ENCODE results near the gene MARCKSL1. TPM values are rescaled to one million over a fixed set of nuclear protein-coding genes. Genes with fewer than 3 reads are reported as not detected.
A peak's percentile ranks its signal among the peaks of the same experiment; 100 is the strongest.

MARCKSL1 gene
- total RNA-seq, 2 donors from 2014 or later = 12.9 to 34.5 TPM

DNA sequence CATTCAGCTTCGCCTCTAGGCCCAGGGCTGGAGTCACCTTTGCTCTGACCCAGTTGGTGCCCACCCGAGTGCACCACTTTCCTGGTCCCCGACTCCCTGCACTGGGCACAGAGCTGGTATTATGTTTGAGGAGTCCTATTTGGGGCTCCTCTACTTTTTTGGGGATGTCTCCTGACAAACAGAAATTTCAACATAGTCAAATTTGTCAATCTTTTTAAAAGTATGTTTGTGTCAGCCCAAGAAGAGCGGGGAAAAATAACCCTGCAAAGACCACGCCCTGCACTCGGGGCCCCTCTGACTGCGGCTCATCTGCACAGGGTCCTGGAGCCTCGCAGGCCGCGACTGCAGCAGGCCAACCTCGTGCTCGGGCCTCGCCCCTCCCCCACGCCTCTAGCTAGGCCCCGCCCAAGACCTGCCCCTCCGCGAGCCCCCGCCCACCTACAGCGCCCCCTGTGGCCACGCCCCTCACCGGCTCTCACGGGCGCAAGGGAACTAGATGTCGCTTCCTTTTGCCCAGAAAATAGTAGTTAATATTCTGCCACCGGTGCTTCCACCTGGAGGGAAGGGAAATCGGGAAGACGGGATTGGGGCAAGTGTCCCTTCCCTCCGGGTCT is 14.9 kb upstream of the MARCKSL1 start:
- Histone ChIP-seq H3K36me3 (replicated peaks in 1 of 2; ENCODE audit: insufficient read depth in 1 of 2, low read depth in 2 of 2) (no peaks in the 10 kb centered on the region), H3K27ac (peak overlapping the region; percentile 77 to 97 (median 93)), H3K4me1 (peaks cover 40% of the 10 kb centered on the region), H3K9me3 (no peaks in the 10 kb centered on the region), H3K27me3 (no peaks in the 10 kb centered on the region), H3K4me3 (peak overlapping the region; percentile 14 to 63)
- DNase-seq (peak in 1 of 4 donors; percentile 82), ATAC-seq (peak; percentile 62)
- intact Hi-C loops (cut with DNase I) = no loop called here
- TF ChIP-seq, protein P1, sequence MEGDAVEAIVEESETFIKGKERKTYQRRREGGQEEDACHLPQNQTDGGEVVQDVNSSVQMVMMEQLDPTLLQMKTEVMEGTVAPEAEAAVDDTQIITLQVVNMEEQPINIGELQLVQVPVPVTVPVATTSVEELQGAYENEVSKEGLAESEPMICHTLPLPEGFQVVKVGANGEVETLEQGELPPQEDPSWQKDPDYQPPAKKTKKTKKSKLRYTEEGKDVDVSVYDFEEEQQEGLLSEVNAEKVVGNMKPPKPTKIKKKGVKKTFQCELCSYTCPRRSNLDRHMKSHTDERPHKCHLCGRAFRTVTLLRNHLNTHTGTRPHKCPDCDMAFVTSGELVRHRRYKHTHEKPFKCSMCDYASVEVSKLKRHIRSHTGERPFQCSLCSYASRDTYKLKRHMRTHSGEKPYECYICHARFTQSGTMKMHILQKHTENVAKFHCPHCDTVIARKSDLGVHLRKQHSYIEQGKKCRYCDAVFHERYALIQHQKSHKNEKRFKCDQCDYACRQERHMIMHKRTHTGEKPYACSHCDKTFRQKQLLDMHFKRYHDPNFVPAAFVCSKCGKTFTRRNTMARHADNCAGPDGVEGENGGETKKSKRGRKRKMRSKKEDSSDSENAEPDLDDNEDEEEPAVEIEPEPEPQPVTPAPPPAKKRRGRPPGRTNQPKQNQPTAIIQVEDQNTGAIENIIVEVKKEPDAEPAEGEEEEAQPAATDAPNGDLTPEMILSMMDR (IDR thresholded peaks at IDR 0.05) = peak; percentile 53 to 82 (median 78)
- TF ChIP-seq POLR2A (IDR thresholded peaks at IDR 0.05) = no peak
- 17 to 41% methylated on average over 16 to 28 of the region's 28 CpGs for WGBS, 2 donors

DNA sequence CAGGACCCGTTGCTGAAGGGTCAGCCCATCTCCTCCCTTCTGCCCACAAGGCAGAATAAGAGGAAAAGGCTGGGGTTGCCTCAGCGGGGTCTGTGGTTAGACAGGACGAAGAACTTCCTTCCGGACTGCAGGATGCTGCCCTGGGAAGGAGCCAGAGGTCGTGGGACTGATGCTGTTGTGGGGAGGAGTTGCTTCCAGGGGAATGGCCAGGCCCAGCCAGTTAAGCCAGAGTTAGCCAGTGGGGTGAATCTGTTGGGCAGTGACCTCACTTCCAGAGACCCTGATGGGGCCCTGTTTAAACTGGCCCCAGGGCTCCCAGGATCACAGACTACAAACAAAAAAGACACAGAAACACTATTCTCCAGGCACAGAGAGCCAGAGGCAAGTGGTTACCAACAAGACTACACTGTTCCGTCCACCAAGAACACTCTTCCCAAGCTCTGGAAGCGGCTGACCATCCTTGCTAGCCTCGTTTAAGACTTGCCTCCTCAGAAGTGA is 13.2 kb upstream of the MARCKSL1 start:
- Histone ChIP-seq H3K27me3 (no peaks in the 10 kb centered on the region), H3K9me3 (no peaks in the 10 kb centered on the region), H3K4me1 (peaks cover 42% of the 10 kb centered on the region), H3K36me3 (replicated peaks in 1 of 2; ENCODE audit: insufficient read depth in 1 of 2, low read depth in 2 of 2) (no peaks in the 10 kb centered on the region), H3K4me3 (no peak overlapping the region), H3K27ac (no peak overlapping the region)
- ATAC-seq = no peak
- no peak for TF ChIP-seq POLR2A (IDR thresholded peaks at IDR 0.05)
- TF ChIP-seq, protein P1 (IDR thresholded peaks at IDR 0.05) = no peak
- DNase-seq = peak in 2 of 4 donors; percentile 30 to 50
- 44 to 65% methylated on average over 4 to 8 of the region's 8 CpGs for WGBS, 2 donors
- intact Hi-C loops (cut with DNase I) = no loop called here

DNA sequence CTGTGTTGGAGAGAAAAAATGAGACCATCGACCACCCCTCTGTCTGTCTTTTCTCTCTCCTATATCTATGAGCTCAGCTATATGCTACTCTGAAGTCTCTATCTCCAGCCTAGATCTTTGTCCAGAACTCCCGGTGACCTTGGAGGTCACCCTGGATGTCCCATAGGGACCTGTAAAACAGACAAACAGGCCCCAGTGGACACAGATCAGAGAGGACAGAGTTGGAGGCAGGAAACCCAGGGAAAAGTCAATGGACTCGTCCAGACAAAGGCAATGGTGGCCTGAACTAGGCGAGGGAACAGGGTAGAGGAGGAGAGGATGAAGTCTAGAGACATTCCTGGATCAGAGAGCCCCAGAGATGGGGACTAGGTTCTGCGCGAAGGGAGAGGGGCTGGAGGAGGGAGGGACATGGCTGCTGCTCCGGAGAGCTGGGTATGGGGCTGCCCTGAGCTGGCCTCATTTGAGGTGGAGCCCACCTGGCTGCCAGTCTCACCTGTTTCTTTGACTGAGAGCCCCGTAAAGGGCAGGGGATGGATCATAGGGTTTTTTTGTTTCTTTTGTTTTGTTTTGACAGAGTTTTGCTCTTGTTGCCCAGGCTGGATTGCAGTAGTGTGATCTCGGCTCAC is 10.6 kb upstream of the MARCKSL1 start:
- TF ChIP-seq, protein P1 (IDR thresholded peaks at IDR 0.05) = no peak
- no peak for TF ChIP-seq POLR2A (IDR thresholded peaks at IDR 0.05)
- DNase-seq = no peak
- intact Hi-C loops (cut with DNase I) = no loop called here
- 85 to 89% methylated on average over 9 of the region's 9 CpGs for WGBS, 2 donors
- no peaks in the 10 kb centered on the region for H3K27me3 ChIP-seq
- ATAC-seq = no peak
- H3K9me3 ChIP-seq = no peaks in the 10 kb centered on the region
- peaks cover 17% of the 10 kb centered on the region for H3K4me1 ChIP-seq
- no peak overlapping the region for H3K4me3 ChIP-seq
- H3K36me3 ChIP-seq (replicated peaks in 1 of 2; ENCODE audit: insufficient read depth in 1 of 2, low read depth in 2 of 2) = no peaks in the 10 kb centered on the region
- H3K27ac ChIP-seq = no peak overlapping the region

DNA sequence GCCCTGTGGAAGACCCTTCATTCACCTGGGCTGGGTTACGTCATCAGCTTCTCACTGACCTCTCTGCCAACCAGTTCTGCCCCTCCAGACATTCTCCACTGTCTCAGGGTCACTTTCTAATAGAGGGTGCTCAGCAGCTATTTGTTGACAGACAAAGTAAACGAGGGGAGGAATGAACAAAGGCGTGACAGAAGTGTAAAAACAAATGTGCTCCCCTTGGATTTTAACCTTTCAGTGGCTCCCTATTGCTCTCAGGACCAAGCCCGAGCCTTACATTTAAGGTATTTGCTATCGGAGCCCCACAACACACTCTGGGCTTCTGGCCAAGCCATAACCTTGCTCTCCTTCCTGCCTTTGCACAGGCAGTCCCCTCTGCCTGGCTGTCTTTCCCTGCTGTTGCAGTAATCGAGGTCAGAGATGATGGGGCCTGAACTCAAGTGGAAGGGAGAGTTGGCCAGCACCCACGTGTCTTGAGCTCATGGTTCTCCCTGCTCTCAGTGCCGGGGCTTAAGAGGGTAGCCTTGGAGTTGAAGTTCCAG is 9.3 kb upstream of the MARCKSL1 start:
- DNase-seq = peak; percentile 46 to 77 (median 72)
- ATAC-seq = peak; percentile 31
- WGBS, 2 donors = 11 to 20% methylated on average over 6 to 8 of the region's 8 CpGs
- Histone ChIP-seq H3K9me3 (no peaks in the 10 kb centered on the region), H3K36me3 (replicated peaks in 1 of 2; ENCODE audit: insufficient read depth in 1 of 2, low read depth in 2 of 2) (no peaks in the 10 kb centered on the region), H3K27ac (peak overlapping the region in 3 of 4 donors; percentile 7 to 27 (median 15)), H3K4me3 (no peak overlapping the region), H3K4me1 (peaks cover 11% of the 10 kb centered on the region), H3K27me3 (no peaks in the 10 kb centered on the region)
- TF ChIP-seq, protein P1 (IDR thresholded peaks at IDR 0.05) = no peak
- no peak for TF ChIP-seq POLR2A (IDR thresholded peaks at IDR 0.05)
- intact Hi-C loops (cut with DNase I) = no loop called here

Data from body of pancreas (tissue), 4 donors.